K562 (cell line): ENCODE results near the gene SPTBN4.

Source experiments
- ATF2 ChIP-seq: sonication (generic); formaldehyde crosslinking; IDR thresholded peaks from 2 replicates; pipeline ENCODE4 v1.8.1; 2022; ENCODE audit warnings: missing genetic modification reagents
- EP300 ChIP-seq: IDR thresholded peaks from 2 replicates; pipeline ENCODE4 v1.6.1; 2012; ENCODE audit warnings: low read length, improper control_type of control experiment
- FOXA1 ChIP-seq: fragments of 450-650 bp; IDR thresholded peaks from 2 replicates; pipeline ENCODE4 v1.6.1; 2016; ENCODE audit warnings: mild to moderate bottlenecking, borderline replicate concordance
- FOXK2 ChIP-seq, 2 experiments: fragments of 450-650 bp; IDR thresholded peaks in 1 of 2; conservative IDR thresholded peaks in 1 of 2; 2 replicates each; pipeline ENCODE4 v1.6.1; 2016; ENCODE audit warnings: low read depth in 2 of 2, mild to moderate bottlenecking in 1 of 2
- HDAC8 ChIP-seq: fragments of 450-650 bp; IDR thresholded peaks from 2 replicates; pipeline ENCODE4 v1.6.1; 2016; ENCODE audit warnings: mild to moderate bottlenecking, missing genetic modification characterization, moderate library complexity, missing compliant biosample characterization
- KAT7 ChIP-seq: sonication (generic); formaldehyde crosslinking; IDR thresholded peaks from 2 replicates; pipeline ENCODE4 v1.8.0; 2022; ENCODE audit warnings: missing genetic modification reagents, mild to moderate bottlenecking, borderline replicate concordance
- MEIS2 ChIP-seq: fragments of 450-650 bp; IDR thresholded peaks from 2 replicates; pipeline ENCODE4 v1.6.1; 2014; ENCODE audit warnings: mild to moderate bottlenecking; ENCODE audit not compliant: partially characterized antibody
- POLR2A ChIP-seq: fragments of 450-650 bp; conservative IDR thresholded peaks from 2 replicates; pipeline ENCODE4 v1.6.1; 2016
- RBM25 ChIP-seq: fragments of 200-400 bp; formaldehyde crosslinking; IDR thresholded peaks from 2 replicates; pipeline ENCODE4 v1.6.1; 2018; ENCODE audit warnings: low read length, low read depth, moderate library complexity; ENCODE audit not compliant: severe bottlenecking
- SIRT6 ChIP-seq: IDR thresholded peaks from one replicate; pipeline ENCODE4 v1.6.1; 2012; ENCODE audit warnings: low read depth, mild to moderate bottlenecking, control low read depth, inconsistent platforms, low read length, moderate library complexity
- TAF1 ChIP-seq: IDR thresholded peaks from 2 replicates; pipeline ENCODE4 v1.6.1; 2011; ENCODE audit warnings: mild to moderate bottlenecking, low read length, moderate library complexity; ENCODE audit not compliant: insufficient read depth, control insufficient read depth, severe bottlenecking; ENCODE audit errors: extremely low read depth
- ZBTB26 ChIP-seq: fragments of 450-650 bp; formaldehyde crosslinking; IDR thresholded peaks from 2 replicates; pipeline ENCODE4 v1.4.0; 2022; ENCODE audit warnings: missing genetic modification characterization
- TF ChIP-seq, protein P1 (sequence below): sonication (generic); formaldehyde crosslinking; IDR thresholded peaks from 2 replicates; pipeline ENCODE4 v1.8.1; 2023; ENCODE audit warnings: mild to moderate bottlenecking, missing genetic modification reagents

GRCh38 chr19:40497214-40497613, 30.4 kb downstream of the SPTBN4 start:
- no peak for TF ChIP-seq EP300
- no peak for TF ChIP-seq MEIS2
- TF ChIP-seq ZBTB26 (CRISPR knock-in tag): no peak
- TF ChIP-seq KAT7 (CRISPR knock-in tag): no peak
- TF ChIP-seq, protein P1, sequence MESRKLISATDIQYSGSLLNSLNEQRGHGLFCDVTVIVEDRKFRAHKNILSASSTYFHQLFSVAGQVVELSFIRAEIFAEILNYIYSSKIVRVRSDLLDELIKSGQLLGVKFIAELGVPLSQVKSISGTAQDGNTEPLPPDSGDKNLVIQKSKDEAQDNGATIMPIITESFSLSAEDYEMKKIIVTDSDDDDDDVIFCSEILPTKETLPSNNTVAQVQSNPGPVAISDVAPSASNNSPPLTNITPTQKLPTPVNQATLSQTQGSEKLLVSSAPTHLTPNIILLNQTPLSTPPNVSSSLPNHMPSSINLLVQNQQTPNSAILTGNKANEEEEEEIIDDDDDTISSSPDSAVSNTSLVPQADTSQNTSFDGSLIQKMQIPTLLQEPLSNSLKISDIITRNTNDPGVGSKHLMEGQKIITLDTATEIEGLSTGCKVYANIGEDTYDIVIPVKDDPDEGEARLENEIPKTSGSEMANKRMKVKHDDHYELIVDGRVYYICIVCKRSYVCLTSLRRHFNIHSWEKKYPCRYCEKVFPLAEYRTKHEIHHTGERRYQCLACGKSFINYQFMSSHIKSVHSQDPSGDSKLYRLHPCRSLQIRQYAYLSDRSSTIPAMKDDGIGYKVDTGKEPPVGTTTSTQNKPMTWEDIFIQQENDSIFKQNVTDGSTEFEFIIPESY (CRISPR knock-in tag): no peak
- no peak for TF ChIP-seq HDAC8 (tag)
- TF ChIP-seq POLR2A: no peak
- no peak for TF ChIP-seq ATF2 (CRISPR knock-in tag)
- TF ChIP-seq RBM25: no peak
- TF ChIP-seq FOXA1: no peak
- no peak for TF ChIP-seq FOXK2 (conservative IDR thresholded peaks at IDR 0.05 in 1 of 2, IDR thresholded peaks at IDR 0.05 in 1 of 2; ENCODE audit: low read depth in 2 of 2)
- no peak for TF ChIP-seq SIRT6
- TF ChIP-seq TAF1: no peak
